Activated CD8-positive, alpha-beta T cell treated with anti-CD3 and anti-CD28 coated beads, Interleukin-2, amount 10 ng/mL, durations not matched to agents 7 days and 5 days (primary cell): ENCODE measurements around the gene NUBPL. TPM values are rescaled to one million over a fixed set of nuclear protein-coding genes. Genes with fewer than 3 reads are reported as not detected.
"Not testable (repeated sequence)": the region's sequence is repeated elsewhere in the genome, so short reads cannot be mapped to it uniquely, and the experiment has no call there.

Experiments used
- ATAC-seq: fragments of 150-1000 bp; cut with Tn5 transposase; one replicate; pipeline ENCODE4 v1.10.0; 2021; ENCODE audit warnings: moderate library complexity
- CTCF ChIA-PET: fragments of 350-600 bp; sonication (Branson Sonifier 250); formaldehyde crosslinking; loops from one replicate; lab custom pipeline; 2021; ENCODE audit warnings: antibody characterized with exemption; lab: Charles Lee
- POLR2A ChIA-PET: fragments of 350-600 bp; sonication (Branson Sonifier 250); formaldehyde crosslinking; loops from one replicate; lab custom pipeline; 2021; ENCODE audit warnings: antibody characterized with exemption; lab: Charles Lee
- DNase-seq: peaks from one replicate; pipeline ENCODE4 v3.0.0-alpha.2; 2020
- H3K27ac Mint-ChIP-seq: one replicate; pipeline ENCODE4 v1.8.0; 2021; ENCODE audit warnings: mild to moderate bottlenecking, mixed read lengths
- H3K27me3 Mint-ChIP-seq: one replicate; pipeline ENCODE4 v1.8.0; 2021; ENCODE audit warnings: low read depth, mixed read lengths
- H3K36me3 Mint-ChIP-seq: one replicate; pipeline ENCODE4 v1.8.0; 2021; ENCODE audit warnings: low read depth, mixed read lengths
- H3K4me1 Mint-ChIP-seq: one replicate; pipeline ENCODE4 v1.8.0; 2021; ENCODE audit warnings: low read depth, mixed read lengths
- H3K4me3 Mint-ChIP-seq: one replicate; pipeline ENCODE4 v1.8.0; 2021; ENCODE audit warnings: mild to moderate bottlenecking, mixed read lengths
- H3K9me3 Mint-ChIP-seq: one replicate; pipeline ENCODE4 v1.8.0; 2022; ENCODE audit warnings: mixed read lengths; ENCODE audit not compliant: insufficient read depth
- total RNA-seq, 2 experiments: library from RNA; stranded (reverse); gene quantifications; one replicate each; pipeline ENCODE4 v1.2.3, GENCODE V29; 2021

The NUBPL gene
- total RNA-seq, 2 experiments from 2014 or later, result 5.8 to 8.6 TPM

GRCh38 chr14:31716208-31716607, 155.0 kb downstream of the NUBPL start:
- CTCF ChIA-PET, result no interaction called here
- no peak overlapping the region for H3K4me3 Mint-ChIP-seq
- POLR2A ChIA-PET, result no interaction called here
- no peaks in the 10 kb centered on the region for H3K4me1 Mint-ChIP-seq
- peaks cover 9% of the 10 kb centered on the region for H3K36me3 Mint-ChIP-seq
- DNase-seq, result no peak
- no peaks in the 10 kb centered on the region for H3K27me3 Mint-ChIP-seq
- H3K9me3 Mint-ChIP-seq, result no peaks in the 10 kb centered on the region
- no peak overlapping the region for H3K27ac Mint-ChIP-seq
- ATAC-seq, result no peak

GRCh38 chr14:31717294-31718085, 156.3 kb downstream of the NUBPL start:
- Mint-ChIP-seq H3K4me3 (no peak overlapping the region), H3K27me3 (no peaks in the 10 kb centered on the region), H3K36me3 (peaks cover 2% of the 10 kb centered on the region), H3K27ac (no peak overlapping the region), H3K4me1 (no peaks in the 10 kb centered on the region), H3K9me3 (no peaks in the 10 kb centered on the region)
- DNase-seq (no peak), ATAC-seq (no peak)
- ChIA-PET CTCF (no interaction called here), POLR2A (no interaction called here)

- no peak for DNase-seq
- POLR2A ChIA-PET, result no interaction called here
- peaks cover 4% of the 10 kb centered on the region for H3K9me3 Mint-ChIP-seq
These were observed 157.4 kb downstream of the NUBPL start for GRCh38 chr14:31718585-31718984.

GRCh38 chr14:31718985-31719384, 157.8 kb downstream of the NUBPL start:
- ATAC-seq (no peak), DNase-seq (no peak)
- ChIA-PET CTCF (no interaction called here), POLR2A (no interaction called here)
- Mint-ChIP-seq H3K27me3 (no peaks in the 10 kb centered on the region), H3K36me3 (peaks cover 1% of the 10 kb centered on the region), H3K9me3 (peaks cover 4% of the 10 kb centered on the region), H3K27ac (no peak overlapping the region), H3K4me3 (no peak overlapping the region), H3K4me1 (no peaks in the 10 kb centered on the region)

More at GRCh38 chr14:31718585-31718984, 157.4 kb downstream of the NUBPL start:
- ATAC-seq, result no peak
- Mint-ChIP-seq H3K36me3 (peaks cover 1% of the 10 kb centered on the region), H3K27ac (no peak overlapping the region), H3K27me3 (no peaks in the 10 kb centered on the region), H3K4me3 (no peak overlapping the region), H3K4me1 (no peaks in the 10 kb centered on the region)
- CTCF ChIA-PET, result no interaction called here

- H3K27ac Mint-ChIP-seq, result no peak overlapping the region
- H3K36me3 Mint-ChIP-seq, result peaks cover 5% of the 10 kb centered on the region
- ATAC-seq, result no peak
- H3K4me3 Mint-ChIP-seq, result no peak overlapping the region
- no peak for DNase-seq
- no peaks in the 10 kb centered on the region for H3K27me3 Mint-ChIP-seq
- ChIA-PET CTCF (no interaction called here), POLR2A (no interaction called here)
- H3K9me3 Mint-ChIP-seq, result peaks cover 21% of the 10 kb centered on the region
- H3K4me1 Mint-ChIP-seq, result no peaks in the 10 kb centered on the region
These were observed 165.1 kb downstream of the NUBPL start for GRCh38 chr14:31726337-31726736.

DNA sequence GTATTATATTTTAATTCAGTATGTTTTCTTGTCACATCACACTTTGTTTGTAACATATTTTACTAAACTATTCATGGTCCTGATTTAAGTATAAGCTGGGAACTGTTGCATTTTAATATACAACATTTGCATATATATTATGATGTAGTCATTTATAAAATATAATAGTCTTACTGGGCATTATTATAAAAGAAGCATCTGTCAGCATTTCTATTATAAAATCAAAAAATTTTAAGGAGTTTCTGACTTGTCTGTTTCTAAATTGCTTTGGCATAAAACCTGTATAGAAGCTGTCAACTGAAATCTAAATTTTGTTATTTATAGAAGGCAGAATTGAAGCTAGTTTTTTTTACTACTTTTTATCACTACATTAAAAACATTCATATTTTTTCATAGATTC, 166.6 kb downstream of the NUBPL start:
- H3K4me1 Mint-ChIP-seq, result no peaks in the 10 kb centered on the region
- H3K36me3 Mint-ChIP-seq, result peaks cover 4% of the 10 kb centered on the region
- no peak overlapping the region for H3K4me3 Mint-ChIP-seq
- DNase-seq, result no peak
- CTCF ChIA-PET, result no interaction called here
- H3K27me3 Mint-ChIP-seq, result no peaks in the 10 kb centered on the region
- ATAC-seq, result no peak
- POLR2A ChIA-PET, result no interaction called here
- no peak overlapping the region for H3K27ac Mint-ChIP-seq
- H3K9me3 Mint-ChIP-seq, result peaks cover 20% of the 10 kb centered on the region

- ChIA-PET POLR2A (no interaction called here), CTCF (no interaction called here)
- Mint-ChIP-seq H3K4me1 (no peaks in the 10 kb centered on the region), H3K36me3 (peaks cover 2% of the 10 kb centered on the region), H3K4me3 (no peak overlapping the region), H3K27ac (no peak overlapping the region), H3K9me3 (no peaks in the 10 kb centered on the region), H3K27me3 (no peaks in the 10 kb centered on the region)
- no peak for DNase-seq
- ATAC-seq, result no peak
These were observed 179.5 kb downstream of the NUBPL start for GRCh38 chr14:31740688-31741087.

- ChIA-PET CTCF (no interaction called here), POLR2A (interaction anchor here (0.5 kb wide), 1 partner anchor 115 kb away, joined by 3 read pairs; no protein-coding TSS in a partner anchor)
- ATAC-seq, result no peak
- Mint-ChIP-seq H3K27me3 (no peaks in the 10 kb centered on the region), H3K4me3 (no peak overlapping the region), H3K27ac (no peak overlapping the region), H3K36me3 (peaks cover 9% of the 10 kb centered on the region), H3K9me3 (peaks cover 37% of the 10 kb centered on the region), H3K4me1 (no peaks in the 10 kb centered on the region)
- DNase-seq, result no peak
These were observed 184.5 kb downstream of the NUBPL start for GRCh38 chr14:31745741-31746140.

GRCh38 chr14:31746326-31746725, 185.1 kb downstream of the NUBPL start:
- DNase-seq (no peak), ATAC-seq (no peak)
- Mint-ChIP-seq H3K27ac (no peak overlapping the region), H3K4me3 (no peak overlapping the region), H3K4me1 (no peaks in the 10 kb centered on the region), H3K9me3 (peaks cover 37% of the 10 kb centered on the region), H3K27me3 (no peaks in the 10 kb centered on the region), H3K36me3 (peaks cover 9% of the 10 kb centered on the region)
- CTCF ChIA-PET, result no interaction called here
- POLR2A ChIA-PET, result interaction anchor here (0.5 kb wide), 1 partner anchor 115 kb away, joined by 3 read pairs; no protein-coding TSS in a partner anchor

DNA sequence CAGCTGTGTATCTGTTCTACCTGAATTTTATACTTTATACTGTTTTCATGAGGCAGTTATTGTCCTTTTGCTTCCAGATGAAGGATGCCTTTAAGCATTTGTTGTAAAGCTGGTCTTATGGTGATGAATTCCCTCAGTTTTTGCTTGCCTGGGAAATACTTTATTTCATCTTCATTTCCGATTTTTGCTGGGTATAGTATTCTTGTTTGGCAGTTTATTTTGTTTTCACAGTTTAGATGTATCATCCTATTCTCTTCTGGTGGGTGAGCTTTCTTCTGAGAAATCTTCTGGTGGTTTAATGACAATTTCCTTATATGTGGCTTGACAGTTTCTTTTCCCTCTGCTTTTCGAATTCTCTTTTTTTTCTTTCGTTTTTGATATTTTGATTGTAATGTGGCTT, 188.1 kb downstream of the NUBPL start:
- Mint-ChIP-seq H3K4me3 (no peak overlapping the region), H3K4me1 (no peaks in the 10 kb centered on the region), H3K36me3 (peaks cover 11% of the 10 kb centered on the region), H3K9me3 (peaks cover 47% of the 10 kb centered on the region), H3K27ac (no peak overlapping the region), H3K27me3 (no peaks in the 10 kb centered on the region)
- DNase-seq (no peak), ATAC-seq (no peak)
- ChIA-PET POLR2A (no interaction called here), CTCF (no interaction called here)

DNA sequence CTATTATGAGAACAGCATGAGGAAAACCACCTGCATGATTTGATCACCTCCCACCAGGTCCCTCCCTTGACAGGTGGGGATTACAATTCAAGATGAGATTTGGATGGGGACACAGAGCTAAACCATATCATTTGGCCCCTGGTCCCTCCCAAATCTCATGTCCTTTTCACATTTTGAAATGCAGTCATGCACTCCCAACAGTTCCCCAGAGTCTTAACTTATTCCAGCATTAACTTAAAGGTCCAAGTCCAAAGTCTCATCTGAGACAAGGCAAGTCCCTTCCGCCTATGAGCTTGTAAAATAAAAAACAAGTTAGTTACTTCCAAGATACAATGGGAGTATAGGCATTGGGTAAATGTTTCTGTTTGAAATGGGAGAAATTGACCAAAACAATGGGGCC, 189.8 kb downstream of the NUBPL start:
- H3K4me3 Mint-ChIP-seq, H3K27me3 Mint-ChIP-seq, POLR2A ChIA-PET, ATAC-seq, CTCF ChIA-PET, H3K27ac Mint-ChIP-seq, DNase-seq, H3K36me3 Mint-ChIP-seq, H3K4me1 Mint-ChIP-seq: not testable (repeated sequence)
- peaks cover 46% of the 10 kb centered on the region for H3K9me3 Mint-ChIP-seq

GRCh38 chr14:31752867-31753661, 191.9 kb downstream of the NUBPL start:
- Mint-ChIP-seq H3K4me3 (no peak overlapping the region), H3K36me3 (peaks cover 7% of the 10 kb centered on the region), H3K9me3 (peaks cover 31% of the 10 kb centered on the region), H3K4me1 (no peaks in the 10 kb centered on the region), H3K27me3 (no peaks in the 10 kb centered on the region), H3K27ac (no peak overlapping the region)
- ATAC-seq (no peak), DNase-seq (no peak)
- ChIA-PET CTCF (no interaction called here), POLR2A (no interaction called here)
